Measurements from ENCODE around the gene PLEKHA7.

Gene PLEKHA7

GRCh38 chr11:16789560-16790485, 224.4 kb downstream of the PLEKHA7 start:
- DNase-seq (ENCODE audit: low read depth) = no peak

- DNase-seq (ENCODE audit: low read depth) = no peak
Observed at GRCh38 chr11:16789063-16789420, 225.2 kb downstream of the PLEKHA7 start.

- DNase-seq (ENCODE audit: low read depth) = peak; percentile 51
Observed at GRCh38 chr11:16788141-16789062, 225.8 kb downstream of the PLEKHA7 start.

GRCh38 chr11:16787035-16787742, 227.0 kb downstream of the PLEKHA7 start:
- no peak for DNase-seq (ENCODE audit: low read depth)

- DNase-seq (ENCODE audit: low read depth) = no peak
Observed at GRCh38 chr11:16786131-16786530, 228.1 kb downstream of the PLEKHA7 start.

- DNase-seq (ENCODE audit: low read depth) = peak; percentile 62
Observed at GRCh38 chr11:16785520-16786128, 228.6 kb downstream of the PLEKHA7 start.

GRCh38 chr11:16784666-16785065, 229.5 kb downstream of the PLEKHA7 start:
- DNase-seq (ENCODE audit: low read depth) = no peak

GRCh38 chr11:16784097-16784496, 230.1 kb downstream of the PLEKHA7 start:
- no peak for DNase-seq (ENCODE audit: low read depth)

GRCh38 chr11:16783321-16783801, 230.9 kb downstream of the PLEKHA7 start:
- no peak for DNase-seq (ENCODE audit: low read depth)

- DNase-seq (ENCODE audit: low read depth) = no peak
Observed at GRCh38 chr11:16781936-16782919, 232.0 kb downstream of the PLEKHA7 start.

GRCh38 chr11:16780698-16781550, 233.3 kb downstream of the PLEKHA7 start:
- no peak for DNase-seq (ENCODE audit: low read depth)

- no peak for DNase-seq (ENCODE audit: low read depth)
Observed at GRCh38 chr11:16780146-16780545, 234.1 kb downstream of the PLEKHA7 start.

- no peak for DNase-seq (ENCODE audit: low read depth)
Observed at GRCh38 chr11:16779436-16779835, 234.8 kb downstream of the PLEKHA7 start.

- no peak for DNase-seq (ENCODE audit: low read depth)
Observed at GRCh38 chr11:16778876-16779275, 235.3 kb downstream of the PLEKHA7 start.

- DNase-seq (ENCODE audit: low read depth) = no peak
Observed at GRCh38 chr11:16778286-16778685, 235.9 kb downstream of the PLEKHA7 start.

GRCh38 chr11:16777613-16777975, 236.6 kb downstream of the PLEKHA7 start:
- no peak for DNase-seq (ENCODE audit: low read depth)

GRCh38 chr11:16776711-16777612, 237.3 kb downstream of the PLEKHA7 start:
- DNase-seq (ENCODE audit: low read depth) = peak; percentile 48

GRCh38 chr11:16775614-16776283, 238.5 kb downstream of the PLEKHA7 start:
- DNase-seq (ENCODE audit: low read depth) = no peak

Measured in stromal cell of bone marrow (primary cell).